Tibial artery (tissue), 4 donors: Measurements from ENCODE around the gene YKT6.

Experiments used
- DNase-seq, 2 donors: peaks; one replicate each; pipeline ENCODE4 v3.0.0-alpha.2; 2019
- H3K27ac ChIP-seq, 2 donors: fragments of 200-600 bp; sonication (generic) in 1 of 2; 1 replicate in 1 of 2; 2 replicates in 1 of 2; pipeline ENCODE4 v1.5.1; 2018 to 2019; ENCODE audit warnings: mild to moderate bottlenecking in 1 of 2
- H3K27me3 ChIP-seq, 2 donors: fragments of 200-600 bp; sonication (generic) in 1 of 2; one replicate each; pipeline versions ENCODE4 v1.5.1 to v1.6.0; 2016 to 2019
- H3K36me3 ChIP-seq, 3 donors: fragments of 200-600 bp; sonication (generic) in 2 of 3; one replicate each; pipeline ENCODE4 v1.5.1; 2016 to 2019; ENCODE audit warnings: mild to moderate bottlenecking in 2 of 3
- H3K4me1 ChIP-seq, 4 donors: fragments of 200-600 bp; sonication (generic) in 2 of 4; 1 replicate in 3 of 4; 2 replicates in 1 of 4; pipeline ENCODE4 v1.5.1; 2016 to 2019
- H3K4me3 ChIP-seq, 2 donors: fragments of 200-600 bp; sonication (generic) in 1 of 2; 1 replicate in 1 of 2; 2 replicates in 1 of 2; pipeline ENCODE4 v1.5.1; 2018 to 2019; ENCODE audit warnings: mild to moderate bottlenecking in 2 of 2
- H3K9me3 ChIP-seq, 3 donors: fragments of 200-600 bp; sonication (generic) in 1 of 3; one replicate each; pipeline ENCODE4 v1.5.1; 2016 to 2019
- CTCF ChIP-seq, 2 experiments: fragments of 200-600 bp in 1 of 2; fragments of 450-650 bp in 1 of 2; IDR thresholded peaks; one replicate each; pipeline ENCODE4 v1.5.1; 2017 to 2019; ENCODE audit warnings: antibody characterized with exemption in 2 of 2, mild to moderate bottlenecking in 1 of 2, moderate library complexity in 1 of 2
- intact Hi-C: fragments of 100-400 bp; cut with DNase I; formaldehyde crosslinking; loops from one replicate; pipeline ENCODE4 v1.15.0; 2023; ENCODE audit warnings: low total_unique reads

The YKT6 gene

GRCh38 chr7:44247868-44248651 is 47.3 kb downstream of the YKT6 start:
- H3K27ac ChIP-seq, result no peak overlapping the region
- TF ChIP-seq CTCF (IDR thresholded peaks at IDR 0.05), result no peak
- no peaks in the 10 kb centered on the region for H3K36me3 ChIP-seq
- H3K4me3 ChIP-seq, result no peak overlapping the region
- no peak for DNase-seq
- no peaks in the 10 kb centered on the region for H3K27me3 ChIP-seq
- no peaks in the 10 kb centered on the region for H3K9me3 ChIP-seq
- H3K4me1 ChIP-seq, result no peaks in the 10 kb centered on the region
- intact Hi-C loops, result loop anchor here (10.0 kb wide), 1 partner anchor 317 kb away; no protein-coding TSS in a partner anchor

GRCh38 chr7:44249639-44250234 is 49.0 kb downstream of the YKT6 start:
- H3K27me3 ChIP-seq, result no peaks in the 10 kb centered on the region
- no peak for DNase-seq
- no peaks in the 10 kb centered on the region for H3K4me1 ChIP-seq
- no peak overlapping the region for H3K4me3 ChIP-seq
- H3K36me3 ChIP-seq, result no peaks in the 10 kb centered on the region
- TF ChIP-seq CTCF (IDR thresholded peaks at IDR 0.05), result no peak
- intact Hi-C loops, result loop anchor here (10.0 kb wide), 1 partner anchor 315 kb away; no protein-coding TSS in a partner anchor
- H3K27ac ChIP-seq, result no peak overlapping the region
- no peaks in the 10 kb centered on the region for H3K9me3 ChIP-seq

- TF ChIP-seq CTCF (IDR thresholded peaks at IDR 0.05), result no peak
- H3K27me3 ChIP-seq, result no peaks in the 10 kb centered on the region
- H3K27ac ChIP-seq, result no peak overlapping the region
- no peaks in the 10 kb centered on the region for H3K9me3 ChIP-seq
- no peaks in the 10 kb centered on the region for H3K4me1 ChIP-seq
- DNase-seq, result no peak
- intact Hi-C loops, result no loop called here
- no peaks in the 10 kb centered on the region for H3K36me3 ChIP-seq
- no peak overlapping the region for H3K4me3 ChIP-seq
These were observed 50.5 kb downstream of the YKT6 start for GRCh38 chr7:44251269-44251668.

GRCh38 chr7:44251881-44252280 is 51.1 kb downstream of the YKT6 start:
- intact Hi-C loops, result no loop called here
- no peak overlapping the region for H3K4me3 ChIP-seq
- no peaks in the 10 kb centered on the region for H3K27me3 ChIP-seq
- no peaks in the 10 kb centered on the region for H3K9me3 ChIP-seq
- H3K4me1 ChIP-seq, result peaks cover 0 to 5% (median under 1%) of the 10 kb centered on the region in 4 donors
- no peak for TF ChIP-seq CTCF (IDR thresholded peaks at IDR 0.05)
- no peaks in the 10 kb centered on the region for H3K36me3 ChIP-seq
- no peak for DNase-seq
- no peak overlapping the region for H3K27ac ChIP-seq

- no peak for DNase-seq
- Histone ChIP-seq H3K9me3 (no peaks in the 10 kb centered on the region), H3K4me3 (no peak overlapping the region), H3K27ac (peak overlapping the region; percentile 75 to 82), H3K4me1 (peaks cover 17 to 42% (median 36%) of the 10 kb centered on the region in 4 donors), H3K27me3 (no peaks in the 10 kb centered on the region), H3K36me3 (no peaks in the 10 kb centered on the region)
- intact Hi-C loops, result no loop called here
- no peak for TF ChIP-seq CTCF (IDR thresholded peaks at IDR 0.05)
These were observed 55.7 kb downstream of the YKT6 start for GRCh38 chr7:44256459-44256858.
